Stromal cell of bone marrow (primary cell): ENCODE data around the gene MRPL38.
"Not testable (repeated sequence)": the region's sequence is repeated elsewhere in the genome, so short reads cannot be mapped to it uniquely, and the experiment has no call there.

Experiments
- DNase-seq: peaks from one replicate; pipeline ENCODE4 v3.0.0-alpha.2; 2012; ENCODE audit warnings: low read depth

Gene MRPL38

DNA sequence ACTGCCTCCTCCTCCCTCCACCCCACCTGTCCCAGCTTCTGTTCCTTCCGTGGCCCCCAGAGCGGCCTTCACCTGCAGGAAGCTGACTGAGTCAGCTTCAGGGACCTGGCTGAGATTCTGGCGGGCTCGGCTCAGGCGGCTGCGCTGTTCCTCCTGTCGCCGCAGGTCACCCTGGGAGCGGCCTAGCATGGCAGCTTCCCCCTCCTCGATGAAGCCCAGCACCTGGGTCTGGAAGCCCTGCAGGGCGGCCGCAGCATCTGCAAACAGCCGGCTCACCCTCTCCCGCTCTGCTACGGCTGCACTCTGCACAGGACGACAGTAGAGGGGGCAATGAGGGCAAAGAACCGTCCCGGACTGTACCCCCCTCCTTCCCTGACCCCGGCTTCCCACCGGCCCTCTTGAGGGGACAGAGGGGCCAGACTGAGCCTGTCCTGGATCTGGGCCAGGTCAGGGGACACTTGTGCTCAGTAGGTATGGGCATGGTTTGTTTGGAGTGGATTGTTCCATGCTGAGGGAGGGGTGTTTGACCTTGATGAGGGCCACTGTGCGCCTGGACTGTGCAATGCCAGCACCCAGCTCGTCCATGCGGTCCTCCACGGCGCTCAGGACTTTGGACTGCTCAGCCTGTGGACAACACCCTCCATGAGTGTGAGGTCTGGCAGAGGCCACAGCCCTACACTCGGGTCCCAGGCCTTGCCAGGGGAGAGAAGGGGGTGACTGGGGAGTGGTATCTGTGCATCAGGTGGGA is 28.3 kb downstream of the MRPL38 start:
- DNase-seq = no peak

GRCh38 chr17:75875940-75876189 is 28.8 kb downstream of the MRPL38 start:
- no peak for DNase-seq

DNA sequence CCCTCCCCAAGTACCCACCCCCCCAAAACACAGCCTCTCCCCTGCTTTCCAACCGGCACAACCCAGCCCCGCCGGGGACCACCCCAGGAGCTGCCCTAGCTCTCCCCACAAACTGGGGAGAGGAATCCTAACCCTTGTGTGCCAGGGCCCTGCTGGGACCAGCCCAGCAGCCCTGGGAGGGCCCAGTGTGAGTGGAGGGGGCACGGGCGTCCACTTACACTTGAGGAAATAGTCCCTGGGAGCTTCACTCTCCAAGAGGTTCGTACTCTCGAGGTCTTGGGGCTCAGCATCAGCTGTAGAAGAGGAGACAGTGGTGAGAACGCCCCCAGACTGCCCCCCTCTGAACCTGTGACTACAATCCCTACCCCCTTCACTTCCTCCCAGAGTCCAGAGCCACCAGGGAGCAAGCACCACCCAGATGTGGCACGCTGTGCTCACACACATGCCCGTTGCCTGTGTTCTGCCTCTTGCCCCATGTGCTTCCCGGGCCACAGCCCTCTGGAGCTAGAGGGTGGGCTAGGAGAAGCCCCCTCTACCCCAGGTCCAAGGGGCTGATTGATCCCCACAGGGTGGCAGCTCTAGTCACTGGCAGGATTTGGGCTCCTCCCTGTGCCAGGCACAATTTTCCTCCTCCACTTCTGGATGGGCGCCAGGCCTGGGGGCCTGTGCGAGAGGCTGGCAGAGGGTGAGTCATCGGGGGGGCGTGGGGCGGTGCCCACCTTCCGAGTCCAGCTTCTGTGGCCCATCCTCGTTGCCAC is 29.3 kb downstream of the MRPL38 start:
- DNase-seq = no peak

GRCh38 chr17:75874323-75875181 is 30.1 kb downstream of the MRPL38 start:
- DNase-seq = no peak

DNA sequence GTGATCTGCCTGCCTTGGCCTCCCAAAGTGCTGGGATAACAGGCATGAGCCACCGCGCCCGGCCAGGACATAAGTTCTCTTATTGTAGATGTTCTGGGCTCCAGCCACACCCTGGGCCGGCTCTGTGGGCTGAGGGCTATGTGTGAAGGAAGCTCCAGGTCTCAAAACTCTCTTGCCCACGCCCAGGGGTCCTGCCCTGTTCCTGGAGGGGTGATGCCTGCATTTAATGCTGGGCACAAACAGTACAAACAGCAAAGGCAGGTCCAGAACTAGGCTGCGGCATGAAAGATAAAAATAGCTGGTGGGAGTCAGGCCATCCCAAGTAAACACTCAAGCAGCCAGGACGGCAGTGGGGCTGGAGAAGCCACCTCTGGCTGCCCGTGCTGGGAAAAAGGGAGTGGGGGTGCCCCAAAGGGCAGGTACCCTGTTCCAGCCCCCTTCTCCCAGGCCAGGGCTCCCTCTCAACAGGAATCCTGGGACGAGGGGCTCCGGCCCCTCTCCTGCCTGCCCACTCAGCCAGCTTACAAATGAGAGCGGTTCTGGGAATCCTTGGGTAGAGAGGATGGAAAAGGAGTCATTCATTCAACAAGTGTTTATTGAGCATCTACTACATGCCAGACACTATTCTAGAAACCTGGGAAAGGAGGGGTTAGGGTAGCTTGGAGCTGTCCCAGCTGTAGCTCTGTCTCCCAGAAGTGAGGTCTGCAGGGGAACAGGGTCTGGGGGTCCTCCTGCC is 30.9 kb downstream of the MRPL38 start:
- DNase-seq = no peak

- peak; percentile 87 for DNase-seq
Measured at GRCh38 chr17:75872434-75873351, 32.0 kb downstream of the MRPL38 start.

DNA sequence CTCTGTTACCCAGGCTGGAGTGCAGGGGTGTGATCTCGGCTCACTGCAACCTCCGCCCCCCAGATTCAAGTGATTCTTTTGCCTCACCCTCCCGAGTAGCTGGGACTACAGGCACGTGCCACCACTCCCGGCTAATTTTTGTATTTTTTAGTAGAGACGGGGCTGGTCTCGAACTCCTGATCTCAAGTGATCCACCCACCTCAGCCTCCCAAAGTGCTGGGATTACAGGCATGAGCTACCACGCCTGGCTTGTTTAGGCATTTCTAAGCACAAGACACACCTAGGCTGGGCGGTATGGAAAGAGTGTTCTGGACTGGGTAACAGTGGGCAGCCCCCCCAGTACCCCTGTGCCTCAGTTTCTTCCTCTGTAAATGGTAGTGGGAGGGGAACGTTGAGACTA is 34.5 kb downstream of the MRPL38 start:
- not testable (repeated sequence) for DNase-seq

DNA sequence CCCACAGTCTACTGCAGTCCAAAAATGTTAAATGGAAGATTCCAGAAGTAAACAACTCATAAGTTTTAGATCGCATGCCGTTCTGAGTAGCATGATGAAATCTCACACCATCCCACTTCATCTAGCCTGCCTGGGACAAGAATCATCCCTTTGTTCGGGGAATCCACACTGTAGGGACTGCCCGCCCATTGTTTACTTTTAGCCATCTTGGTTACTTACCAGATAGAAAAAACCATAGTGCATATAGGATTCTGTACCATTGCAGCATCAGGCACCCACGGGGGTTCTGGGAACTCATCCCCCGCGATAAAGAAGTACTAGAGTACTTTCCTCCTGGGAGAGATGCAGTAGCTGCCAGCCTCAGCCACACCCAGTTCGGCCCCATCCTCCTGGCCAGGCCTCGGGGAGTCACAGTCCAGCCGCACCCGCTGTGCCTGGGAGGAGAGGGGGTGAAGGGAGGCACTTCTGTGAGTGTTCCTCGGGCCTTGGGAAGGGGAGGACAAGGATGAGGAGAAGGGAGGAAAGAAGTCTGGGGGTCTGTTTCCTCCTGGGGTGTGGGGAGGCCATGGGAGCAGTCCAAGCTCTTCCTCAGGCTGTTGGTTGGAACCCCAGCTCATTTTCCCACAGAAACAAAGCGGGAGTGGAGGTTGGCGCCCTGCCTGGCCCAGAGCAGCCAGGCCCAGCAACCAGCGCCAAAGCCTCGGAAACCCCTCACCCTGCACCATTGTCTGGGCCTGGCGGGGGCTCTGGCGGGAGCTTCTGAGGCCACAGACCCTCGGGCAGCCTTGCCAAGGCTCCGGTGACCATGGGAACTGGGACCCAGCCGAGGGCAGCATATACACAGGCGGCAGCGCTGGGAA is 35.2 kb downstream of the MRPL38 start:
- DNase-seq = no peak

- not testable (repeated sequence) for DNase-seq
Measured at GRCh38 chr17:75868730-75869281, 35.9 kb downstream of the MRPL38 start.

- DNase-seq = not testable (repeated sequence)
Measured at GRCh38 chr17:75865404-75866188, 39.1 kb downstream of the MRPL38 start.

- not testable (repeated sequence) for DNase-seq
Measured at GRCh38 chr17:75864887-75865286, 39.8 kb downstream of the MRPL38 start.

GRCh38 chr17:75864448-75864871 is 40.2 kb downstream of the MRPL38 start:
- DNase-seq = peak; percentile 53

DNA sequence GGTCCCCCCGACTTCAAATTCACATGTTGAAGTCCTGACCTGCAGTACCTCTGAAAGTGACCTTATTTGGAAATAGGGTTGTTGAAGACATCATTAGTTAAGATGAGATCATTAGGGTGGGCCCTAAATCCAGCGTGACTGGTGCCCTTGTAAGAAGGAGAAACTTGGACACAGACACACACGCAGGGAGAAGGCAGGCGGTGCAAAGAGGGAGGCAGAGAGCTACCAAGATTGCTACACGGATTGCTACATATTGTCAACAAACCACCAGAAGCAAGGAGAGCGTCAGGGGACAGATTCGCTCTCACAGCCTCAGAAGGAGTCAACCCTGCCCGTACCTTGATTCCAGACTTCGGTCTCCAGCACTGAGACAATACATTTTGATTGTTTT is 42.8 kb downstream of the MRPL38 start:
- DNase-seq = peak; percentile 46

- DNase-seq = not testable (repeated sequence)
Measured at GRCh38 chr17:75859358-75859757, 45.3 kb downstream of the MRPL38 start.

- no peak for DNase-seq
Measured at GRCh38 chr17:75856062-75856756, 48.5 kb downstream of the MRPL38 start.

DNA sequence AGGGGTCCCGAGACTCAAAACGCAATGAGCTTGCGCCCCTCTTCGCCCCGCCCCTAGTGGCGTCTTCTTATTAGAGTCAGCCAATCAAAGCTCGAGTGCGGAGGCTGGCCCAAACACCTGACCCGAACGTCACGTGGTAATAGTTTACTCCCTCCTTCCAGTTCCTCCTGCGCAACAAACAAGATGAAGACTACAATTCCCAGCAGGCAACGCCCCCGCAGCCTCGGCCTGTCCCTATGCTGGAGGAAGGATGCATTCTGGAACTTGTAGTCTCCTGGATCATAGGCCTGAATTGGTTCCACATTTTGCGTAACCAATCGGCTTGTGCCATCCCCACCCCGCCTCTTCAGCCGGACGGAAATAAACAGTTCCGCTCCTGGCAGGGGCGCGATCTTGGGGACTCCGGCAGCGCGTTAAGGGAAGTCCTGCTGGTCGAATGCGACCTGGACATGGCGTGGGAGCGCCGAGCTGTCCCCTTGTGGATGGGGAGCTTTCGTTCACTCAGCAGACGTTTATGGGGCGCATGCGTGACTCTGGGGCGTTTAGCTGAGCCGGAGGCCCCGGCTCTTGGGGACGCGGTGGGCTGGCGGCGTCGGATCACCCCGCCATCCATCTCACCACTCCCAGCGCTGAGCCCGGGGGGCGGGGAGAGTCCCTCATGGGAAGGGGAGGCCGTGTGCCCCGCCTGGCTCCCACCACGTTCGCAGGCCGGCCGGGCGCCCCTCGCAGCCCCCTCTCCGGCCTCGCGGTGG is 49.2 kb downstream of the MRPL38 start, which contains the start of gene WBP2:
TSS of gene WBP2 (minus strand) at position 26 of the 752 bp plus-strand sequence. CDS start 38 bp downstream, outside the sequence.
- DNase-seq = peak; percentile 100

DNA sequence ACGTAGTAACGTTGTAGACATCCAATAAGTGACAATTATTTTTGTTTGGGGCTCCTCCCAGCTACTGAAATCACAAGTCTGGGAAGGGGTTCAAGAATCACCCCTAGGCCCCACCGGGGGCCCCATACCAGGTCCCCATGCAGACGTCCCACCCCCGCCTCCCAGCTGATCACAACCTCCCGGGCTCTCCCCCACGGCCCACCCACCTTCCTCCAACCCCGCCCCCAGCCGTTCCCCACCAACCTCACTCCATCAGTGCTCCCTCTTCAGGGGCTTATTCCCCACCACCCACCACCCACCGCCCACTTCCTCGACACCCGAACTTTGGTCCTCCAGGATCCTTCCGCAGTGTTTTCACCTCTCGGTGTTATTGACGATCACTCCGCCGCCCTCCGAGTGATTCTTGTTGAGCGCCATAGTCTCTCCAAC is 49.8 kb downstream of the MRPL38 start:
- no peak for DNase-seq
